Lung (tissue), 12 donors: ENCODE data around the gene RPS6KA2. TPM values are rescaled to one million over a fixed set of nuclear protein-coding genes. Genes with fewer than 3 reads are reported as not detected.

ENCODE experiments used
- ATAC-seq: fragments of 200-7000 bp; cut with Tn5 transposase; one replicate; pipeline ENCODE4 v1.9.1; 2020; ENCODE audit warnings: moderate number of reproducible peaks; ENCODE audit not compliant: insufficient read depth, low FRiP score
- DNase-seq, 3 donors: peaks; one replicate each; pipeline ENCODE4 v3.0.0-alpha.2; 2013 to 2017
- H3K27ac ChIP-seq, 2 donors: one replicate each; pipeline ENCODE4 v1.5.1; 2013; ENCODE audit warnings: mild to moderate bottlenecking in 2 of 2, moderate library complexity in 2 of 2, control low read depth in 1 of 2, inconsistent platforms in 1 of 2, low read depth in 1 of 2, low read length in 1 of 2
- H3K27me3 ChIP-seq, 3 donors: one replicate each; pipeline ENCODE4 v1.5.1; 2013; ENCODE audit warnings: low read length in 2 of 3; ENCODE audit not compliant: control insufficient read depth in 3 of 3, insufficient read depth in 3 of 3
- H3K36me3 ChIP-seq, 4 donors: one replicate each; pipeline ENCODE4 v1.5.1; 2013; ENCODE audit warnings: low read length in 4 of 4, mild to moderate bottlenecking in 1 of 4, moderate library complexity in 1 of 4; ENCODE audit not compliant: control insufficient read depth in 4 of 4, insufficient read depth in 4 of 4
- H3K4me1 ChIP-seq, 5 donors: one replicate each; pipeline ENCODE4 v1.5.1; 2013; ENCODE audit warnings: low read length in 5 of 5, mild to moderate bottlenecking in 2 of 5, moderate library complexity in 1 of 5; ENCODE audit not compliant: control insufficient read depth in 5 of 5, insufficient read depth in 5 of 5
- H3K4me3 ChIP-seq: one replicate; pipeline ENCODE4 v1.5.1; 2013; ENCODE audit warnings: mild to moderate bottlenecking, control low read depth, moderate library complexity
- H3K9ac ChIP-seq, 2 donors: one replicate each; pipeline ENCODE4 v1.5.1; 2013; ENCODE audit warnings: low read length in 2 of 2, control low read depth in 1 of 2; ENCODE audit not compliant: insufficient read depth in 1 of 2
- H3K9me3 ChIP-seq, 4 donors: one replicate each; pipeline ENCODE4 v1.5.1; 2013; ENCODE audit warnings: low read length in 3 of 4, mild to moderate bottlenecking in 1 of 4, moderate library complexity in 1 of 4; ENCODE audit not compliant: control insufficient read depth in 4 of 4, insufficient read depth in 3 of 4
- WGBS, 2 donors: extraction: QIAGEN DNeasy Blood & Tissue Kit; methylation state at CpG; one replicate each; pipeline ENCODE4 v1.1.7; 2013; 5-methylcytosine and 5-hydroxymethylcytosine counted together
- polyA plus RNA-seq, 2 donors: library from polyadenylated mRNA; stranded (reverse); fragments of 200-250 nt; gene quantifications; one replicate each; pipeline ENCODE4 v1.2.1, GENCODE V29; 2013
- total RNA-seq, 2 donors: library from RNA; depleted of rRNA in 1 of 2; stranded (reverse); fragments of >200 nt in 1 of 2; gene quantifications; one replicate each; pipeline ENCODE4 v1.2.1, GENCODE V29; 2014 to 2021
- TF ChIP-seq, protein P1 (sequence below): IDR thresholded peaks from 2 replicates; pipeline ENCODE4 v1.5.1; 2012; ENCODE audit warnings: mild to moderate bottlenecking; ENCODE audit errors: control extremely low read depth, extremely low read depth
- donor health status: control.
- donor health status: control.
- donor health status: Bipolar disorder and iron deficiency.
- donor health status: healthy.
- donor health status: DM: yes; HTN: yes; CAD: no.

RPS6KA2 gene
- total and polyA plus RNA-seq, 4 donors = 61.9 to 185 (median 105) TPM

DNA sequence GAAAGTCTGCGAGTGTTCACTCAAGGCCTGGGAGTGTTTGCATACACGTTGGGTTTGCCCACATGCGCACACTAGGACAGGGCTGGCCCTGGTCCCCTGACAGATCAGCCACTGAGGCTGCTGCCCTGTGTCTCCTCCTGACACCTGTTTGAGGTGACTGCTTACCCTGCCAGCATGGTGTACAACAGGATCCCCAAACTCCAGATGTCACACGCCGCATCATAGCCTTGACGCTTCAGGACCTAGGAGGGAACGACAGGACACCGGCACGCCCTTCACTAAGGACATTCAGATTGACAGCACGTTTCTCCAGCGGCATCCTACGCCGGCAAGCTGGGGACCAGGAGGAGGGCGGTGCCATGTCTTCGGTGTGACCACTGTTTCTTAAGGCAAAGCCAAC is 207.3 kb downstream of the RPS6KA2 start:
- TF ChIP-seq, protein P1, sequence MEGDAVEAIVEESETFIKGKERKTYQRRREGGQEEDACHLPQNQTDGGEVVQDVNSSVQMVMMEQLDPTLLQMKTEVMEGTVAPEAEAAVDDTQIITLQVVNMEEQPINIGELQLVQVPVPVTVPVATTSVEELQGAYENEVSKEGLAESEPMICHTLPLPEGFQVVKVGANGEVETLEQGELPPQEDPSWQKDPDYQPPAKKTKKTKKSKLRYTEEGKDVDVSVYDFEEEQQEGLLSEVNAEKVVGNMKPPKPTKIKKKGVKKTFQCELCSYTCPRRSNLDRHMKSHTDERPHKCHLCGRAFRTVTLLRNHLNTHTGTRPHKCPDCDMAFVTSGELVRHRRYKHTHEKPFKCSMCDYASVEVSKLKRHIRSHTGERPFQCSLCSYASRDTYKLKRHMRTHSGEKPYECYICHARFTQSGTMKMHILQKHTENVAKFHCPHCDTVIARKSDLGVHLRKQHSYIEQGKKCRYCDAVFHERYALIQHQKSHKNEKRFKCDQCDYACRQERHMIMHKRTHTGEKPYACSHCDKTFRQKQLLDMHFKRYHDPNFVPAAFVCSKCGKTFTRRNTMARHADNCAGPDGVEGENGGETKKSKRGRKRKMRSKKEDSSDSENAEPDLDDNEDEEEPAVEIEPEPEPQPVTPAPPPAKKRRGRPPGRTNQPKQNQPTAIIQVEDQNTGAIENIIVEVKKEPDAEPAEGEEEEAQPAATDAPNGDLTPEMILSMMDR = no peak
- Histone ChIP-seq H3K36me3 (peaks cover 0 to 54% (median 9%) of the 10 kb centered on the region in 4 donors), H3K27me3 (no peaks in the 10 kb centered on the region), H3K4me3 (no peak overlapping the region), H3K9me3 (no peaks in the 10 kb centered on the region), H3K27ac (no peak overlapping the region), H3K4me1 (no peaks in the 10 kb centered on the region), H3K9ac (no peak overlapping the region)
- ATAC-seq = no peak
- DNase-seq = no peak
- WGBS, 2 donors = 93 to 94% methylated on average over 15 of the region's 15 CpGs

DNA sequence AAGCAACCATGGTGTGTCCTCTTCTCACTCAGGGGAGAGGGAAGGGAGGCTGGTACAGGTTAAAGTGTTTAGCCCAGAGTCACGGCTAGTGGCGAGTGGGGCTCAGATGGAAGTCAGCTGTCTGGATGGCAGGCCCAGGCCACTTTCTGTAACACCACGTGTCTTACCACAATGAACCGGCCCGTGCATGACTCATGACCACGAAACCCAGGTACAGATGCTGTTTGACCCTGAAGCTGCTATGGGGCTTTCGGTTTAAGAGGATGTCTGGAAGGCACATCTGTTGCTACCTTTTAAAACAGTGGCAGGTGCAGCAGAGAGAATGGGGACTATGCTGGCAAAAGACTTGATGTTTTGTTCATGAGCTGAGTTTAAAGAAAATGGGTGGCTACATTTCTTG is 207.8 kb downstream of the RPS6KA2 start:
- DNase-seq = no peak
- no peak overlapping the region for H3K9ac ChIP-seq
- H3K4me1 ChIP-seq = no peaks in the 10 kb centered on the region
- 54 to 80% methylated on average over 7 of the region's 7 CpGs for WGBS, 2 donors
- no peak overlapping the region for H3K27ac ChIP-seq
- H3K9me3 ChIP-seq = no peaks in the 10 kb centered on the region
- no peak overlapping the region for H3K4me3 ChIP-seq
- H3K36me3 ChIP-seq = peaks cover 0 to 51% (median 9%) of the 10 kb centered on the region in 4 donors
- ATAC-seq = no peak
- TF ChIP-seq, protein P1 = no peak
- H3K27me3 ChIP-seq = no peaks in the 10 kb centered on the region

DNA sequence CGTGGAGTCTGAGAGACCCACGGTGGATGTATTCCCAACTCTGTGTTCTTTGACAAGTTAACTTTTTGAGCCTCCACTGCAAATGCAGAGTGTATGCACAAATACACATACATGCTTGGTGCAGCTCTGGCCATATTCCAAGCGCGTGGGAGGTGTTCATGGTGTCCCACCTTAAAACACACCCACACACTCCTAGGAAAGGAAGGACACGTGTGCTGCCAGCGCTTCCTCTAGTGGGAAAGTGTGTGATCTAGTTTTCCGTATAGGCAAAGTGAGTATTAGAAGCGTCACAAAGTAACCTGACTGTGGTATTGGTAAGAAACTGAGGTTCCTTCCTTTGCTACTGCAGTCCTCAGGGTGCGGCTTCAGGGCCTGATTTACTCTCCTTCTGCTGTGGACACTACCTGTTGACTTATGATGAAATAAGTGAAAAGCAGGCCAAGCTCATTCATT is 208.3 kb downstream of the RPS6KA2 start:
- ATAC-seq (no peak), DNase-seq (no peak)
- H3K4me1 ChIP-seq = no peaks in the 10 kb centered on the region
- no peak overlapping the region for H3K9ac ChIP-seq
- H3K9me3 ChIP-seq = no peaks in the 10 kb centered on the region
- peaks cover 0 to 48% (median 9%) of the 10 kb centered on the region in 4 donors for H3K36me3 ChIP-seq
- 90 to 92% methylated on average over 9 of the region's 9 CpGs for WGBS, 2 donors
- TF ChIP-seq, protein P1 = no peak
- no peak overlapping the region for H3K4me3 ChIP-seq
- no peak overlapping the region for H3K27ac ChIP-seq
- H3K27me3 ChIP-seq = no peaks in the 10 kb centered on the region

DNA sequence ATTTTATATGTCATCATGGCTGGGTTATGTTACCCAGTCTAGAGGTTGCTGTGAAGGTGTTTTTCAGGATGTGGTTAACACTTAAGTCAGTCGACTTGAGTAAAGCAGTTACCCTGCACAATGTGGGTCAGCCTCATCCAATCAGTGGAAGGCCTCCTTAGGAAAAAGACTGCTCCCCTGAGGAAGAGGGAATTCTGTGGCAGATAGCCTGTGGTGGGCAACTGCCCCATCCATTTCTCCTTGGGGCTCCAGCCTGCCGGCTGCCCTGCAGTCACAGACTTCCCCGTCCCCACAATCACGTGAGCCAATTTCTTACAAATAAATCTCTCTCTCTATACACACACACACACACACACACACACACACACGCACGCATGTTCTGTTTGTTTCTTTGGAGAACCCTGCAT is 209.8 kb downstream of the RPS6KA2 start:
- peaks cover 0 to 50% (median 12%) of the 10 kb centered on the region in 4 donors for H3K36me3 ChIP-seq

More for the DNA sequence above, 209.8 kb downstream of the RPS6KA2 start:
- ATAC-seq (no peak), DNase-seq (no peak)
- H3K4me1 ChIP-seq = no peaks in the 10 kb centered on the region
- no peak overlapping the region for H3K27ac ChIP-seq
- WGBS, 2 donors = 69 to 78% methylated on average over 6 of the region's 6 CpGs
- H3K4me3 ChIP-seq = no peak overlapping the region
- H3K9me3 ChIP-seq = no peaks in the 10 kb centered on the region
- TF ChIP-seq, protein P1 = no peak
- no peak overlapping the region for H3K9ac ChIP-seq
- H3K27me3 ChIP-seq = no peaks in the 10 kb centered on the region
